GM21528 (cell line): ENCODE data around the gene GALNT2.

ENCODE experiments used
- ATAC-seq: cut with Tn5 transposase; IDR thresholded peaks from one replicate; pipeline ENCODE4 v1.9.1; 2021; ENCODE audit warnings: mild to moderate bottlenecking, moderate library complexity; ENCODE audit not compliant: unreplicated experiment, low FRiP score

GALNT2 gene

GRCh38 chr1:230265200-230266115 lies 198.4 kb downstream of the GALNT2 start:
- ATAC-seq = no peak

GRCh38 chr1:230266456-230266855 lies 199.4 kb downstream of the GALNT2 start:
- no peak for ATAC-seq

DNA sequence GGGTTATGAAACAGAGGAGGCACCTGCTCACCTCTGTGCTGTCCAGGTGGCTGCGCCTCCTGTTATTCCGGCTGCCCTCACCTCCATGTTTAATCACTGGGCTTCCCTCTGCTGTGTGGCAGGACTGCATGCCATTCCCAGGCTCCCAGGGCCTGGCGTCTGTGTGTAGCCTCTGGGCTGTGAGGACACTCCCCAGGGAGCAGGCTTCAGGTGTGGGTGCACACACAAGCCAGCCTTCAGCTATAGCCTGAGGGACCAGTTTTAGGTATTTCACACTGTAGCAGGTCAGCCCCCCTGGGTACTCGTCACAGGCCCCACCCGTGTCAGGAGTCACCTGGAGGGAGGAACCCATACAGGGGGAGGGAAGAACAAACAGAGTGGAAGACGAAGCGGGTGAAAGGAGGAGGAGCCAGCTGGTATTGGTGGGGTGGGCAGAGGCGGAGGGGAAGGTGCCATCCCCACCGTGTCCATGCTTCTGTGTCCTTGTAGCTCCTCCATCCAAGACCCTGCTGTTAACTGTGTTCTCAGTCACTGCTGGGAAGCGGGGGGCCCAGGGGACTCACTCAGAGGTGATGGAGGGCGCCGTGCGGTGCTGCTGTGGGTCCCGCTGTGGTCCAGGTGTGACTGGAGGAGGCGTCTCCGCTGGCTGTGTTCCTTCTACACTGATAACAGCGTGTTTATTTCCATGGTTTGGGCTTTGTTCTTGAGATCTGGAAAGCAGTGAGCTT lies 200.5 kb downstream of the GALNT2 start:
- ATAC-seq = no peak

DNA sequence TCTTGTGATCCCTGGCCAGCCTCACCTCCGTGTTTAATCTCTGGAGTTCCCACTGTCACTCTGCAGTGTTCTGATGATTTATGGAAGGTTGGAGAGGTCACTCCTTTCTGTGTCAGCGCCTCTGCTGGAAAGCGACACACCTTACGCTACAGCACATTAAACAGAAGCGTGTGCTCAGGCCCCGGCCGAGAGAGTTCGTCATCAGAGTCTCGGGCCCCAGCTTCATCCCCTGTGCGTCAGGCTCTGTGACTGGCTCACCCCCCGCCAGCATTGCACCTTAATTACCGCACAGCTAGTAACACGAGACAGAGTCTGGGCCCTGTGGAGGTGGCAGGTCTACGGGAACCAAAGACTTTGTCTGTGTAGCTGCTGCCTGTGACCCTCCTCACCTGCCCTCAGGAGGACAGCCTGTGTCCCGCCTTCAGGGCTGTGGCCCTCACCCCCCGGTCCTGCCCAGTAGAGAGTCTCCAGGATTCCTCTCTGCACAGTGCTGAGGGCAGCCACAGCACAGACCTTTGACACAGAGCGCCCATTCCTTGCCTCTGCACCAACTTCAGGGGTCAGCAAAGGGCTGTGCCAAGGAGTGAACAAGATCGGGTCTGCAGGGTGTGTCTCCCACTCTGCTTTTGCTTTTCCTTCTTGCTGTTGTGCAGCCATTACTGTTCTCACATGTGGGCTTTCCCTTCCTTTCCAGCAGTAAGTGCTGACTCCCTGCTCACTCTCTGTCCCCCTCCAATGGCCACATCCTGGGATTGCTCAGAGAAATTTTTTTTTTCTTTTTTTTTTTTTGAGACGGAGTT lies 201.5 kb downstream of the GALNT2 start:
- no peak for ATAC-seq

DNA sequence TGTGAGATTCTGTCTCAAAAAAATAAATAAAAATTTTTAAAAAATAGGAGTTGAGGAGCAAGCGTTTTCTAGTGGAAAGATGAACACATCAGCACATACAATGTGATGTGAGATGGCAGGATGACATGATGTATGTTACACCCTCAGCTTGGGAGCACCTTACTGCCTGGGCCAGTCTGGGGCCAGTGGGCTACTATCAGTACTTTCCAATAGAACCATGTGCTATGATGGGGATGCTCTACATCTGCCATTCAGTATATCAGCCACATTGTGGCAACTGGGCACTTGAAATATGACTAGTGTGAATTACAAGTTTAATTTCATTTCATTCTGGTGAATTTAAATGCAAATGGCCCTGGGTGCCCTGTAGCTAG lies 203.1 kb downstream of the GALNT2 start:
- ATAC-seq = peak; percentile 17

DNA sequence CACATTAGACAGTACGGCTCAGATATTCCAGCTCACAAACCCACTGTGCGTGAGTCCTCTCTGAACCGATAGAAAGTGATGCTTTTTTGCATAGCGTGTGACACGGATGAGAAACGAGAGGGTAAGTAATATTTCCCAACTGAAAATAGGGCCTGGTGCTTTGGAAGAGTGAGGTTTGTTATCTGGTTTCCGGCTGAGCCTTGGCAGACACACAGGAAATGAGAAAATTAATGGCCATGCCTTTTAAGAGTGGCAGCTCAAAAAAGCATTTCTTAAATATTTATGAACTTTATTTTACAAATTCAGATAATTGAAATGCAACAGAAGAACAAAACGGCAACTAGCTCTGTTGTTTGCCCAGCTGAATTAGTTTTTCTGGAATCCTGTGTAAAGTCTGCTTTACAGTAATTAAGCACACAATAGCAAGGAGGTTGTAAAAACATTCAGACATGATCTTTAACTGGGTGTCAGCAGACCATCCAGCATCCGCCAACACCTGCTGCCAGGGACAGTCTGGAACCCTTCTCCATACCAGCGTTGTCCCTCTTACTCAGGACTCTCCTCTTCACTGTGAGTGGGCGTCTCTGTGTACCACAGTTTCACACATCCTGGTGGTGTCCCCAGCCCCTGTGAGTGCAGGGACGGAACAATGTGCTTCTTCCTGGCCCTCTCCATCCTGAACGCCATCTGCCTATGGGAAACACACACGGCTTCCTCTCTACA lies 203.7 kb downstream of the GALNT2 start:
- peak; percentile 62 for ATAC-seq

GRCh38 chr1:230271300-230272035 lies 204.4 kb downstream of the GALNT2 start:
- no peak for ATAC-seq

GRCh38 chr1:230272557-230272956 lies 205.5 kb downstream of the GALNT2 start:
- no peak for ATAC-seq

- no peak for ATAC-seq
Measured at GRCh38 chr1:230273141-230273710, 206.2 kb downstream of the GALNT2 start.

- no peak for ATAC-seq
Measured at GRCh38 chr1:230274254-230274653, 207.2 kb downstream of the GALNT2 start.

DNA sequence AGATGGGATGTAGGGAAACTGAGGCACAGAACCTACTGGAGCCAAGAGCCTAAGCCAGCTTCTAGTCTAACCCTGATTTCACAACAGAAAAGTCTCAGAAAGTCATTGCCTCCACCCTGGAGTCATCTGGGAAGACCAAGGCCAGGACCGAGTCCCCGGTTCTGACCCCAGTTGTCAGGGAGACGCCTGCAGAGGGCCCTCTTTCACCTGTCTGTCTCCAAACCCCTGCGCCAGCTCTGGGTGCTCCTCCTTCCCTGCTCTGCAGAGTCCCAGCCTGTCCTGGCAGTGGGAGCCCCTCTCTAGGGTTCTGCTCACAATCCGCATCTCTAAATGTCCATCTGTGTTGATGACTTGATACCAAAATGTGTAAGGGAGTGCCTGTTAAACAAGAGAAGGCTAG lies 209.4 kb downstream of the GALNT2 start:
- ATAC-seq = no peak

GRCh38 chr1:230277201-230278025 lies 210.4 kb downstream of the GALNT2 start:
- no peak for ATAC-seq

DNA sequence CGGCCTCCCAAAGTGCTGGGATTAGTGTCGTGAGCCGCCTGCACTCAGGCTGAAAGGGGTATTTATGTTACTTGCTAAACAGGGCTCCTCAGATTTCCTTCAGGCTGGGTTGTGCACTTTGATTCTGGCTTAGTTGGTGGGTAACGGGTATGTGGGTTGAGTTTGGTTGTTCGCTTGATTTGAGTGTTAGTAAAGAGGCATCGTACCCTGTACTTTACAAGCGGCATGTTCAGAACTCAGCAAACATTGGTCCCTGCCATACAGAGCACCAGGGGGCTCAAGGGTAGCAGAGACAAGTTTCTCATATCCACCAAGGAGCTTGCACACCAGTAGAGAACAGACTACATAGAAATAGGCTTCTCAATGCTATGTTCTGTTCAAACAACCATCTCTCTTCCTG lies 211.3 kb downstream of the GALNT2 start:
- ATAC-seq = no peak

DNA sequence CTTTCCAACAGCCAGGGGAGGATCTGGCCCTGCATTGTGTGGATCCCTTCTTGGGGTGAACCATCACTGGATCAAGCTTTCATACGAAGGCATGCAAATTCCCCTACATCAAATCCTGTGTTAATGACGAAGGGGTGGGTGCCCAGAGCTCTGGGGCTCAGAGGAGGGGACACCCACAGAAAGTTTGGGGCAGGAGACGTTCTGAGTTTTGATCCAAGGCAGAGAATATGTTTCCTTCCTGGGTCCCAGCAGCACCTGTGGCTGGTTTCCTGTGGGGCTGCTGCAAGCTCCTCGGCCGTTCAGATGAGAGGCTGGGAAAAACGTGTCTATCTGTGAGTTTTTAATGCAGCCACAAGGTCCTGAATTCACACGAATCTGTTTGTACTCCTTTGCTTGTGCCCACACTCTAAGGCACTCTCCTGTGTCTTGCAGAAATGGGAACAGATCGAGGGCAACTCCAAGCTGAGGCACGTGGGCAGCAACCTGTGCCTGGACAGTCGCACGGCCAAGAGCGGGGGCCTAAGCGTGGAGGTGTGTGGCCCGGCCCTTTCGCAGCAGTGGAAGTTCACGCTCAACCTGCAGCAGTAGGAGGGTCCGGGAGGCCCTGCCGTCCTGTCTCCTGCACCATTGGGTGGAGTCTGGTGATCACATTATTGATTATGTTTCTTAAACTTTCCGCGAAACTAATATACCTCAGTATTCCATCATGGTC lies 212.0 kb downstream of the GALNT2 start:
- ATAC-seq = no peak

GRCh38 chr1:230279583-230279945 lies 212.5 kb downstream of the GALNT2 start:
- no peak for ATAC-seq

- ATAC-seq = no peak
Measured at GRCh38 chr1:230280054-230280795, 213.2 kb downstream of the GALNT2 start.

- no peak for ATAC-seq
Measured at GRCh38 chr1:230280906-230281413, 213.9 kb downstream of the GALNT2 start.
